Mesenteric fat pad (tissue), 1 donor: ENCODE results near the gene KRT83. TPM values are rescaled to one million over a fixed set of nuclear protein-coding genes. Genes with fewer than 3 reads are reported as not detected.
A peak's percentile ranks its signal among the peaks of the same experiment; 100 is the strongest.

ENCODE experiments used
- DNase-seq: peaks from one replicate; pipeline ENCODE4 v3.0.0-alpha.2; 2020; ENCODE audit warnings: low spot score
- total RNA-seq: library from RNA; stranded (reverse); fragmentation: NEBNext Ultra II Directional; extraction: Animal tissue kit (Norgen Biotek cat#: 25700); gene quantifications from one replicate; pipeline ENCODE4 v1.2.1, GENCODE V29; 2021
- donor health status: DM: yes; HTN: yes; CAD: no.

The KRT83 gene
- total RNA-seq, 1 donor from 2014 or later, result not detected

- DNase-seq, result peak; percentile 78
Observed at GRCh38 chr12:52287816-52288805, 33.1 kb downstream of the KRT83 start.

- DNase-seq, result peak; percentile 73
Observed at GRCh38 chr12:52286857-52287785, 34.1 kb downstream of the KRT83 start.

- DNase-seq, result peak; percentile 87
Observed at GRCh38 chr12:52285851-52286530, 35.2 kb downstream of the KRT83 start.

- peak; percentile 33 for DNase-seq
Observed at GRCh38 chr12:52285172-52285745, 35.9 kb downstream of the KRT83 start.

- peak; percentile 14 for DNase-seq
Observed at GRCh38 chr12:52284562-52285171, 36.5 kb downstream of the KRT83 start.

GRCh38 chr12:52280796-52281560 is 40.2 kb downstream of the KRT83 start:
- DNase-seq, result peak; percentile 86

- DNase-seq, result peak; percentile 74
Observed at GRCh38 chr12:52280319-52280795, 40.8 kb downstream of the KRT83 start.

- peak; percentile 77 for DNase-seq
Observed at GRCh38 chr12:52279422-52280318, 41.5 kb downstream of the KRT83 start.

GRCh38 chr12:52278575-52279421 is 42.4 kb downstream of the KRT83 start:
- peak; percentile 95 for DNase-seq

- DNase-seq, result peak; percentile 67
Observed at GRCh38 chr12:52277486-52278245, 43.5 kb downstream of the KRT83 start.

- peak; percentile 53 for DNase-seq
Observed at GRCh38 chr12:52275686-52276085, 45.5 kb downstream of the KRT83 start.

- peak; percentile 41 for DNase-seq
Observed at GRCh38 chr12:52274521-52275120, 46.6 kb downstream of the KRT83 start, which contains the start of gene KRT86. Gene KRT86 (plus strand): TSS chr12:52274645. CDS start chr12:52301917, 27,272 bp downstream.

GRCh38 chr12:52271158-52271557 is 50.0 kb downstream of the KRT83 start:
- no peak for DNase-seq

GRCh38 chr12:52270541-52271070 is 50.6 kb downstream of the KRT83 start:
- peak; percentile 57 for DNase-seq

- peak; percentile 24 for DNase-seq
Observed at GRCh38 chr12:52268212-52268611, 53.0 kb downstream of the KRT83 start.

GRCh38 chr12:52267699-52268098 is 53.5 kb downstream of the KRT83 start:
- DNase-seq, result peak; percentile 8
